Measurements from ENCODE around the gene PRRG2.

PRRG2 gene

DNA sequence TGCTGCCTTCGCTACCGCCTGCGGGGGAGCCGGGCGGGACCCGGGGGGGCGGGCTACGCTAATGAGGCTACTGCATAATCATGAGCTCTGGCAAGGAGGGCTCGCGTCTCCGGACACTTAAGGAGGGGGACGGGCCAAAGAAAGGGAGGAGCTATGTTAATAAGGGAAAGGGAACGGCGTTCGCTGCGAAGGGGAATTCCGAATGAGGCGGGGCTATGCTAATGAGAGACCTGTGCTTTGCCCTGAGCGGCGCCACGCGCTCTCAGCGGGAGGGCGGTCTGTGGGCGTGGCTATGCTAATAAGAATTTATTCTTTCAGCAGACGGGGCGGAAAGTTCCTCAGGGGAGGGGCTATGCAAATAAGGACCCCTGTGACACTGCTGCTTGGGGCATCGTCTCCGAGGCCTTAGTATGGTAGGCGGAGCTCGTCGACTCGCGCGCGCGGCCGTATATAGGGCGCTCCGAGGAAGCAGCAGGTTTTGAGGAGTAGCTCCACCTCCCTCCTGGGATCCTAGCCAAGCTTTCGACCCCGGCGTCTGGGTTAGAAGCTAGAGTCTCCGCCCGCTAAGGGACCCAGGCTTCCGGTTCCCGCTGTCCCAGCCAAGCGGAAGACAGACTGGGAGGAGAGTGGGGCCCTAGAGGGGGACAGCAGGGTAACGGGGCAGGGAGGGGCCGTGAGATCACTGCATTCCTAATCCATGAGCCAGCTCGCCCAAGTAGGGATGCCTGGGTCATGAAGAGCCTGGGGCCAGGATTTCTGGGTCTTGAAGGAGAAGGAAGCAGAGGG, 59.2 kb downstream of the PRRG2 start, which contains the start of gene RRAS:
TSS of gene RRAS (minus strand) at position 31 of the 786 bp plus-strand sequence. CDS start 45 bp downstream, outside the sequence.
- peak; percentile 99 to 100 for DNase-seq (ENCODE audit: low read depth in 2 of 2)

Measured in stimulated activated CD4-positive, alpha-beta T cell treated with anti-CD3 and anti-CD28 coated beads, Interleukin-1b, Interleukin-23, amount 100 ng/mL, for 4 hours (primary cell).